Psoas muscle (tissue), 8 donors: Measurements from ENCODE around the gene DLX5. TPM values are rescaled to one million over a fixed set of nuclear protein-coding genes. Genes with fewer than 3 reads are reported as not detected.
A peak's percentile ranks its signal among the peaks of the same experiment; 100 is the strongest.
"Not testable (repeated sequence)": the region's sequence is repeated elsewhere in the genome, so short reads cannot be mapped to it uniquely, and the experiment has no call there.

ENCODE experiments used
- ATAC-seq, 4 donors: fragments of 200-7000 bp; cut with Tn5 transposase; one replicate each; pipeline ENCODE4 v1.9.1; 2020; ENCODE audit warnings: moderate library complexity in 3 of 4, mild to moderate bottlenecking in 2 of 4
- DNase-seq, 2 donors: peaks; one replicate each; pipeline ENCODE4 v3.0.0-alpha.2; 2020
- H3K27ac ChIP-seq: fragments of 200-600 bp; one replicate; pipeline ENCODE4 v1.8.0; 2022
- H3K27me3 ChIP-seq, 3 donors: fragments of 200-600 bp in 1 of 3; one replicate each; pipeline versions ENCODE4 v1.6.1 to v1.8.0; 2013 to 2022; ENCODE audit warnings: low read length in 2 of 3, mild to moderate bottlenecking in 2 of 3, moderate library complexity in 1 of 3; ENCODE audit not compliant: insufficient read depth in 3 of 3
- H3K36me3 ChIP-seq, 2 donors: fragments of 200-600 bp in 1 of 2; one replicate each; pipeline versions ENCODE4 v1.6.1 to v1.8.0; 2013 to 2022; ENCODE audit warnings: low read depth in 1 of 2, mild to moderate bottlenecking in 1 of 2, moderate library complexity in 1 of 2; ENCODE audit not compliant: insufficient read depth in 1 of 2
- H3K4me1 ChIP-seq: fragments of 200-600 bp; one replicate; pipeline ENCODE4 v1.8.0; 2022
- H3K4me3 ChIP-seq: fragments of 200-600 bp; one replicate; pipeline ENCODE4 v1.8.0; 2022; ENCODE audit warnings: mild to moderate bottlenecking
- H3K9me3 ChIP-seq: fragments of 200-600 bp; one replicate; pipeline ENCODE4 v1.8.0; 2022
- WGBS, 3 donors: extraction: QIAGEN DNeasy Blood & Tissue Kit; methylation state at CpG; one replicate each; pipeline versions ENCODE4 v1.1.6 to v1.1.7; 2013; 5-methylcytosine and 5-hydroxymethylcytosine counted together
- intact Hi-C, 2 donors: fragments of 100-400 bp; cut with DNase I; formaldehyde crosslinking; loops; one replicate each; pipeline versions ENCODE4 v1.11.0 to v1.14.2; 2022
- long read RNA-seq, 2 donors: library from polyadenylated mRNA; unstranded; transcript quantifications; one replicate each; pipeline ENCODE4 v2.0.0, GENCODE V29; 2021
- polyA plus RNA-seq, 3 donors: library from polyadenylated mRNA; stranded (reverse); fragments of 200-250 nt; gene quantifications; one replicate each; pipeline ENCODE4 v1.2.3, GENCODE V29; 2013
- total RNA-seq, 4 donors: library from RNA; stranded (reverse); fragmentation: NEBNext Ultra II Directional in 2 of 4; extraction: Animal tissue kit (Norgen Biotek cat#: 25700) in 2 of 4; gene quantifications; one replicate each; pipeline versions ENCODE4 v1.2.1 to v1.2.4, GENCODE V29; 2021 to 2023
- TF ChIP-seq, protein P1 (sequence below): fragments of 200-600 bp; IDR thresholded peaks from one replicate; pipeline ENCODE4 v1.8.0; 2022; ENCODE audit warnings: antibody characterized with exemption
- donor health status: healthy with polysubstance abuse.
- donor health status: DM: no; HTN: no; CAD: no; lungs with moderate emphysema.
- donor health status: Bipolar disorder and iron deficiency.
- donor health status: healthy.
- donor health status: DM: yes; HTN: yes; CAD: no.
- donor health status: DM: no; HTN: no; CAD: no.
- donor health status: DM: no; HTN: no; CAD: no.
- donor health status: DM: yes; HTN: yes; CAD: no.

Gene DLX5
- total RNA-seq: not detected
- not detected for polyA plus RNA-seq
- long read RNA-seq, donor 1: 0 reads
- long read RNA-seq, donor 2: 0 reads

GRCh38 chr7:97024209-97025129, at the start of gene DLX5:
DLX5 (minus strand) TSS chr7:97024831; CDS start chr7:97024623, 208 bp downstream.
- 1 to 2% (median 2%) methylated on average over 60 of the region's 60 CpGs for WGBS, 3 donors
- intact Hi-C loops: loop anchor here in 1 of 2 donors (5.0 kb wide), 1 partner anchor 947 kb away; no protein-coding TSS in a partner anchor
- Histone ChIP-seq H3K27me3 (peaks cover 0 to 93% (median 57%) of the 10 kb centered on the region in 3 donors), H3K9me3 (no peaks in the 10 kb centered on the region), H3K36me3 (no peaks in the 10 kb centered on the region), H3K27ac (no peak within 1 kb of the TSS), H3K4me3 (peak within 1 kb of the TSS; percentile 42), H3K4me1 (peaks cover 17% of the 10 kb centered on the region)
- DNase-seq (no peak), ATAC-seq (peak in 3 of 4 donors; percentile 22 to 33 (median 31))
- TF ChIP-seq, protein P1, sequence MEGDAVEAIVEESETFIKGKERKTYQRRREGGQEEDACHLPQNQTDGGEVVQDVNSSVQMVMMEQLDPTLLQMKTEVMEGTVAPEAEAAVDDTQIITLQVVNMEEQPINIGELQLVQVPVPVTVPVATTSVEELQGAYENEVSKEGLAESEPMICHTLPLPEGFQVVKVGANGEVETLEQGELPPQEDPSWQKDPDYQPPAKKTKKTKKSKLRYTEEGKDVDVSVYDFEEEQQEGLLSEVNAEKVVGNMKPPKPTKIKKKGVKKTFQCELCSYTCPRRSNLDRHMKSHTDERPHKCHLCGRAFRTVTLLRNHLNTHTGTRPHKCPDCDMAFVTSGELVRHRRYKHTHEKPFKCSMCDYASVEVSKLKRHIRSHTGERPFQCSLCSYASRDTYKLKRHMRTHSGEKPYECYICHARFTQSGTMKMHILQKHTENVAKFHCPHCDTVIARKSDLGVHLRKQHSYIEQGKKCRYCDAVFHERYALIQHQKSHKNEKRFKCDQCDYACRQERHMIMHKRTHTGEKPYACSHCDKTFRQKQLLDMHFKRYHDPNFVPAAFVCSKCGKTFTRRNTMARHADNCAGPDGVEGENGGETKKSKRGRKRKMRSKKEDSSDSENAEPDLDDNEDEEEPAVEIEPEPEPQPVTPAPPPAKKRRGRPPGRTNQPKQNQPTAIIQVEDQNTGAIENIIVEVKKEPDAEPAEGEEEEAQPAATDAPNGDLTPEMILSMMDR: no peak

DNA sequence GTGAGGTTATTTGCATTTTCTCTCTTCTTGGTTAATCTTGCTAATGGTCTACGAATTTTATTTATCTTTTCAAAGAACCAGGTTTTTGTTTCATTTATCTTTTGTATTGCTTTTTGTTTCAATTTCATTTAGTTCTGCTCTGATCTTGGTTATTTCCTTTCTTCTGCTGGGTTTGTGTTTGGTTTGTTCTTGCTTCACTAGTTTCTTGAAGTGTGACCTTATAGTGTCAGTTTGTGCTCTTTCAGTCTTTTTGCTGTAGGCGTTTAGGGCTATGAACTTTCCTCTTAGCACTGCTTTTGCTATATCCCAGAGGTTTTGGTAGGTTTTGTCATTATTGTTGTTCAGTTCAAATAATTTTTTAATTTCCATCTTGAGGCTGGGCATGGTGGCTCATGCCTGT, 47.4 kb upstream of the DLX5 start:
- H3K4me3 ChIP-seq, H3K36me3 ChIP-seq, intact Hi-C loops, H3K27ac ChIP-seq, H3K27me3 ChIP-seq, H3K4me1 ChIP-seq, H3K9me3 ChIP-seq, DNase-seq, ATAC-seq: not testable (repeated sequence)
- 58 to 76% (median 71%) methylated on average over 2 of the region's 2 CpGs for WGBS, 3 donors

GRCh38 chr7:97064972-97065587, 40.4 kb upstream of the DLX5 start:
- ATAC-seq (peak in 2 of 4 donors; percentile 48 to 70), DNase-seq (no peak)
- WGBS, 3 donors: 52 to 55% (median 53%) methylated on average over 5 of the region's 5 CpGs
- intact Hi-C loops: loop anchor here in 1 of 2 donors (5.0 kb wide), 1 partner anchor 1148 kb away; no protein-coding TSS in a partner anchor
- H3K9me3 ChIP-seq: no peaks in the 10 kb centered on the region
- peaks cover 0 to 3% (median 0%) of the 10 kb centered on the region in 3 donors for H3K27me3 ChIP-seq
- TF ChIP-seq, protein P1: peak; percentile 64
- no peak overlapping the region for H3K4me3 ChIP-seq
- H3K36me3 ChIP-seq: no peaks in the 10 kb centered on the region
- no peaks in the 10 kb centered on the region for H3K4me1 ChIP-seq
- H3K27ac ChIP-seq: no peak overlapping the region

GRCh38 chr7:97064020-97064419, 39.4 kb upstream of the DLX5 start:
- DNase-seq (no peak), ATAC-seq (no peak)
- no peak overlapping the region for H3K4me3 ChIP-seq
- H3K9me3 ChIP-seq: peaks cover 5% of the 10 kb centered on the region
- WGBS, 3 donors: 67 to 71% (median 70%) methylated on average over 3 of the region's 3 CpGs
- peaks cover 0 to 3% (median 0%) of the 10 kb centered on the region in 3 donors for H3K27me3 ChIP-seq
- intact Hi-C loops: no loop called here
- TF ChIP-seq, protein P1: no peak
- no peaks in the 10 kb centered on the region for H3K36me3 ChIP-seq
- H3K4me1 ChIP-seq: no peaks in the 10 kb centered on the region
- H3K27ac ChIP-seq: no peak overlapping the region

DNA sequence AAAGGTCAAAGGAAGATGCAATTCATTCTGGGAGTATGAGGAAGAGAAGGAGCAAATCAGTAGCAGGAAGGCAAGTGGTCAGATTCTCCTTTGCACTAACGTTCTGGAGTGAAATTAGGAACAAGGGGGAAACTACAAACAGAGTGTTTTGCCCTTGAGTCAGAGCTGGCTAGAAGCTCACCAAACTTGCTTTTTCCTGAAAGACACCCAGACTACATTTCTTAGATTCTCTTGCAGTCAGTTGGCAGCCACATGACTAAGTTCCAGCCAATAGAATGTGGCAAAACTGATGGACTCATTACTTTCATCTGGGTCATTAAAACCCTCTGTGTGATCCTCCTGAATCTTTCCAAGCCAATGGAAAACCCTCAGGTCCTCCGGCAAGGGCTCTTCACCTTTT, 18.6 kb upstream of the DLX5 start:
- H3K9me3 ChIP-seq: no peaks in the 10 kb centered on the region
- intact Hi-C loops: no loop called here
- TF ChIP-seq, protein P1: no peak
- H3K4me3 ChIP-seq: no peak overlapping the region
- 61 to 75% (median 62%) methylated on average over 2 of the region's 2 CpGs for WGBS, 3 donors
- H3K4me1 ChIP-seq: no peaks in the 10 kb centered on the region
- no peak for ATAC-seq
- H3K27me3 ChIP-seq: peaks cover 5 to 30% (median 10%) of the 10 kb centered on the region in 3 donors
- no peak overlapping the region for H3K27ac ChIP-seq
- DNase-seq: no peak
- no peaks in the 10 kb centered on the region for H3K36me3 ChIP-seq
